T-helper 22 cell (primary cell): Measurements from ENCODE around the gene MAOB.

Experiments used
- DNase-seq: peaks from one replicate; pipeline ENCODE4 v3.0.0-alpha.2; 2020; ENCODE audit warnings: low read depth

The MAOB gene

DNA sequence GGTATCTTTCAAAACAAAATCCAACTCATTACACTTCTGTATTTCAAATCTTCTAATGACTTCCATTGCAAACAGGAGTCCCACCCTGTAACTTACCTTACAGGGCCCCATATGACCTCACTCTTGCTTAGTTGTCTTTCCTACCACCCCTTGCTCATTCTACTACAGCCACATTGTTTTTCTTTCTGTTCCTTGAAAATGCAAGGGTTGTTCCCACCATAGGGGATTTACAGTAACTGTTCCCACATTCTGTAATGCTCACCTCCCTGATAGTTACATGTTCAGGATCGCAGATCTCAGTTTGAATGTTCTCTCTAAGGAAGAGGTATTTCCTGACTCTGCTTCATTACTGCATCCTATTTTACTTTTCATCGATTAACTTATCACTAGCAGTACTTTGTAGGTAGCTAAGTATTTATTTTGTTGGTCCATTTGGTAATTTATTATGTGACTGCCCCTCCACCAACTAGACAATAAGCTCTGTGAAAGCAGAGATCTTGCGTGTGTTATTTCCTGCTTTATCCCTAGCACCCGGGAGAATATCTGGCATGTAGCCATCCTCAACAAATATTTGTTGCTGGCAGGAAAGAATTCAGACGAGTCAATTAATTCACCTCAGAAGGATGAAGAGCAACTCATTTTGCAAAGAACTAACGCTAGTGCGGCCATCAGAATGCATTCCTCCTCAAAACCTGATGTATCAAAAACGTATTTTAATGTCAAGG, 21.4 kb downstream of the MAOB start:
- DNase-seq, result no peak

GRCh38 chrX:43853225-43853828, 28.9 kb downstream of the MAOB start:
- DNase-seq, result no peak

DNA sequence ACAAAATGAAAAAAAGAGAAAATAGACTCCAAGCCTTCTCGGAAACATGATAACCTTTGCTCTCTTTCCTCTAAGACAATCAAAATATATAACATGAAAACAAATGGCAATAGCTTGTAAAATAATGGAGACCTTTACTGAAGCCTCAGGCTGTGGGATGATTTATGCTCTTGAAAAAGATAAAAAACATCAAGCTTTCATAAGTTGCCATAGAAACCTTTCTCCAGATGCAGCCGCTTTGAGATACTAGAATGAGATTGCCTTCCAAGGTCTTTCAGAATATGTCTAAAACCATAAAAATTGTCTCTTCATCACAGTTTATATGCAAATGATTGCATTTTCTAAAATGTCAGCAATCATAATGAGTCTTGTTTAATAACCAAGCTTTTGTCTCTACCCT, 31.6 kb downstream of the MAOB start:
- no peak for DNase-seq

DNA sequence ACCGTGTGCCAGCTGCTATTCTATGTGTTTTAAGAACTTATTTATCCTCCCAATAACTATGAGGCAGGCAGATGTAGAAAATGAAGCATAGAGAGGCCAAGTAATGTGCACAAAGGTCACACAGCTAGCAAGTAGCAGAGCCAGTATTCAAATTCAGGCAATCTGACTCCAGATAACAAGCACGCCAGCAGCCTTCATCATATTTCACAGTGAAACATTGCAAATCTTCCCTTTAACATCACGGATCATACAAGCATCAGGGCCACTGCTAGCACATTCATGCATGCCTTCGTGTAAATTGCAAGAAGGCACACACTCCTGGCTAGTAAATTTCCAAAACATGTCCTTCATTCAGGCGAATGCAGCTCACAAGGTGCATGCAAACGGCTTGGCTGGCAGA, 33.1 kb downstream of the MAOB start:
- no peak for DNase-seq

DNA sequence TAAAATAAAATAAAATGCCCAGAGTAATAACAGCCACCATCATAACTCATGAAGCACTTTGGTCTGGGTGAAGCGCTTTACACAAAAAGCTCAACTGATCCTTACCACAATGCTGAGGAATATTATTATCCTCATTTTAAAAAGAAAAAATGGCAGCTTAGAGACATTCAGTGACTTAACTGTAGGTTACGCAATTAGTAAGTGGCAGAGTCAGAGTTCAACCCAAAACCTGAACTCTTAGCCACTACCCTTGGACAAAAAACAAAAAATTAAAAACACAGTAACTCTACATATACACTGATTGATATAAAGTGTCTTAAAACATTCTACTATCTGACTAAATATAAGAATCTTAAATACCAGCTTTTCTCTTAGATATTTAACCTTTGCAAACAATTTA, 34.9 kb downstream of the MAOB start:
- DNase-seq, result no peak

- DNase-seq, result no peak
Observed at GRCh38 chrX:43846558-43846957, 35.7 kb downstream of the MAOB start.

- DNase-seq, result no peak
Observed at GRCh38 chrX:43845776-43846175, 36.5 kb downstream of the MAOB start.

DNA sequence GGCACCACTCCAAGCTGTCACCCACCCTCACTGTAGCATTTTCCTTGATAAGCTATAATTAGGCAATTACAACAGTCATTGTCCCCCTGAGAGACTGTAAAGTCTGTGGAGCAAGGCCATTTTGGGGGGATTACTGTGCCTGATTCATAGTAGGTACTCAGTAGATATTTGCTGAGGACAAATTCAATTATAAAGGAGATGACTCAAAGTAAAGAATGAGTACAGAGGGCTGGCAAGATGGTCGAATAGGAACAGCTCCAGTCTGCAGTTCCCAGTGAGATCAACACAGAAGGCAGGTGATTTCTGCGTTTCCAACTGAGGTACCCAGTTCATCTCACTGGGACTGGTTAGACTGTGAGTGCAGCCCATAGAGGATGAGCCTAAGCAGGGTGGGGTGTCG, 42.0 kb downstream of the MAOB start:
- no peak for DNase-seq

DNA sequence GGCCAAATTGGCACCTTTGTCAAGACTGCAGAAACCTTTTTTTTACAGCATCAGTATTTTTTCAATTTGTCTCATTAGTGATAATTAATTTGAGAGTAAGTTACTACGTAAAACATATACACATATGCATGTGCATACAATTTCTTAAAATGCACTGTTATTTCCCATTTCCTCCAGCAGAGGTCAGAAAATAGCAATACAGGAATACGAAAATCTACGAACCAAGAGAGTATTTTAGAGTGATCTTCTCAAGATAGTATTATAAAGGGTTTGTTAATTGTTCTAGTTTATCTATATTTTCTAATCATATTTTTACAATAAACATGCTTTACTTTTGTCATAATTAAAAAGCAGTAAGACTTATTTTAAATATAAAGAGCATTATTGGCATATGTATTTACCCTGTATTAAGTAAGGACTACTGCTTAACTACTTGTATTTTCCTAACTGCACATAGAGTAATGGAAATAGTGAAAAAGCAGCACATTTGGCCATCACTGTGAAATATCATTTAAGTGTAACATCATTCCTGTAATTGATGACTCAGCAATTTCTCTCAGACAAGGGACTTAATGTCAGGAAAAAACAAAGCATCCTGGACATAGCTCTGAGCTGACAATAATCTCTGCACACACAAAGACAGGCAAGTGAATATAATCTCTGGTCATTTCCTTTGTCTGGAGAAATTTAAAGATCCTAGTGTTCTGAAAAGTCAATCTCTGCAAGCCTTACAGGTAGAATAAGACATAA, 45.6 kb downstream of the MAOB start:
- no peak for DNase-seq

- DNase-seq, result no peak
Observed at GRCh38 chrX:43835559-43835958, 46.7 kb downstream of the MAOB start.

- DNase-seq, result no peak
Observed at GRCh38 chrX:43827791-43828190, 54.5 kb downstream of the MAOB start.

GRCh38 chrX:43822014-43822413, 60.2 kb downstream of the MAOB start:
- DNase-seq, result no peak

DNA sequence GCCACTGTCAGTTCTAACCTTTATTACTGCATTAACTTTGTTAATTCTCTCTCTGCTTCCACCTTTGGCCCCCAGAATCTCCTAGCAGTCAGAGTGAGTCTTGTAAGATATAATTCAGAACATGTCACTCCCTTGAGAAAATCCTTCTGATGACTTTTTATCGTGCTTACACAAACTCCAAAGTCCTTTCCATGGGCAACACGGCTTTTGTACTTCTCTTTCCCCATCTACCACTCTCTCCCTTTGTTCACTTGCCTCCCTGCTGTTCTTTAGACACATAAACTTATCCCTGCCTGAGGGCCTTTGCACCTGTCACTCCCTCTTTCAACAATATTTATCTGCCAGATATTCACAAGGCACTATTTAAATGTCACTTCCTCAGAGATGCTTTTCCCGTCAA, 64.8 kb downstream of the MAOB start:
- DNase-seq, result no peak

DNA sequence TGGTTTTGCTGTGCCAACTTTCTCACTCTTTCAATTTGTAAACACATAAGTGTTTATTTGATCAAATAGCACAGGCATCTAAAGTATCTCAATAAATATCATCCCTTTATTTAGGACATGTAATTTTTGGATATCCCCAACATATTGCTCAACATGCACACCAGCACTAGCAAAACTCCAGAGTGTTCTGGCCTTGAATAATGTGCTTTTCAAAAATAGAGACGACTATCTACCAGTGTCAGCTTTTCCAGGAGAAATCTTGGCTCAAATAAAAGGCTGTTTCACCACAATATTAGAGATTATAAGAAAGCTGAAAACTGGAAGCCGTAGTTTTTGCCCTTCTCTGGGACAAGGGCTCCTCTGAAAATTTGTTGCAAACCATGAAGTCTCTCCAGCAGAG, 67.0 kb downstream of the MAOB start:
- no peak for DNase-seq

DNA sequence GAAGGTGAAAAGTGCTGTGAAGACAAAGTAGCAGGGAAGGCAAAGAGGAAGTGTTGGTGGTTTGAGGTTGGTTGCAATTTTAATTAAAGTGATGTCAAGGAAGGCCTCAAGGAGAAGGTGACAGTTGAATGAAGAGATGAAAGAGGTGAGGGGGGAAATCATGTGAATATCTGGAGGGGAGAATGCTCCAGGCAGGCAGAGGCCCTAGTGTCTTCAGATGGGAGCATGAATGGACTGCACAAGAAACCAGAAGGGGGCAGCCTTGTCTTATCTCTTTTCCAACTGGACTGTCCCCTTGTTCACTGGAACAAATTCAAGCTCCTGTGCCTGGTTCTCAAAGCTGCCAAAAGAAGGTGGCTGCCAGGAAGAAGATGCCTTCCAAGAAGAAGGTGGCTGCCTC, 68.4 kb downstream of the MAOB start:
- DNase-seq, result no peak

GRCh38 chrX:43813319-43813718, 68.9 kb downstream of the MAOB start:
- no peak for DNase-seq

DNA sequence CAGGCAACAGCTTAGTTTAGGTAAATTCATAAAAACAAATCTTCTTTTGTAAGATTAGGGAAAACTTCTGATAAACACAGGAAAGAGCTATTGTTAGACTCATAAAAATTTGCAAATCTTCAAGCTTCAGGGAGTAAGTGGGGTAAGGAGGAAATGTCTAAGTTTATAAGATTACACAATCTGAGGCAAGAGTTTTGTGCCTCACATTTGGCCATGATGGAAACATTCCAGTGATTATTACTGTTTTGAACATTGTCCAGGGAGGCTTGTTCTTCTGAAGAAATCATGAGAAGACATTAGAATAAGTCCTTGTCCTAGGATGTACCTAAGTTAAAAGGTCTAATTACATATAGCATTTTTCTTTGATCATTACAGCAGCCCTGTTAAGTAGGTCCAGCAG, 72.8 kb downstream of the MAOB start:
- no peak for DNase-seq

- no peak for DNase-seq
Observed at GRCh38 chrX:43808231-43808630, 74.0 kb downstream of the MAOB start.

DNA sequence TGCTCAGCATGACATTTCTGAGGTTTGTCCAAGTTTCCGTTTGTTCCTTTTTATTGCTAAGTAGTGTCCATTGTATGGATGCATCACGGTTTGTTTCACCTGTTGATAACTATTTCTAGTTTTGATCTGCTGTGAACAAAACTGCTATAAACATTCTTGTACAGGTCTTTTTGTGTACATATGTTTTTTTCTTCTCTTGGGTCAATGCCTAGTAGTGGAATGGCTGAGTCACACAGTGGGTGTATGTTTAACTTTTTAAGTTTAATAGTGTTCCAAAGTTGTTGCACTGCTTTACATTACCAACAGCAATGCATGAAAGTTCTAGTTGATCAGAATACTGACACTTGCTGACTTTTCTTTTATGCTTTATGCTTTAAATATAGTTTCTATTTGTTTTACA, 76.7 kb downstream of the MAOB start:
- DNase-seq, result no peak

DNA sequence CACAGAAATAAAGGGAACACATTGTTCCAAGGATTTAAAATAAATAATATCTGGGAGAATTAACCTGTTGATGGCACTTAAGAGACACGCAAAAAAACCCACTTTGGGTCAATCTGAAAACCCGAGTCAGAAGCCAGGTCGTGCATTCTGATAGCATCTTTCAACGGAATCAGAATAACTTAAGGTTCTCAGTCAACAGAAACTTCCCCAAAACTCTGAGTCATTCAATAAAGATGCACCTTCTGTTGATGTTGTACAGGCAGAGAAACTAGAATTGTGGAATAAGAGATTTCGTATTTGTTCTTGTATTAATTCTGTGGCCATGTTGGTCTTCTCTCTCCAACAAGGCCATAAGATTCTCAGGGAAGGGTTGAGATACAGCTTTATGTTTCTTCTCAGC, 78.2 kb downstream of the MAOB start:
- DNase-seq, result no peak

GRCh38 chrX:43785930-43786591, 96.2 kb downstream of the MAOB start:
- no peak for DNase-seq

GRCh38 chrX:43758044-43758443, 124.2 kb downstream of the MAOB start:
- no peak for DNase-seq

DNA sequence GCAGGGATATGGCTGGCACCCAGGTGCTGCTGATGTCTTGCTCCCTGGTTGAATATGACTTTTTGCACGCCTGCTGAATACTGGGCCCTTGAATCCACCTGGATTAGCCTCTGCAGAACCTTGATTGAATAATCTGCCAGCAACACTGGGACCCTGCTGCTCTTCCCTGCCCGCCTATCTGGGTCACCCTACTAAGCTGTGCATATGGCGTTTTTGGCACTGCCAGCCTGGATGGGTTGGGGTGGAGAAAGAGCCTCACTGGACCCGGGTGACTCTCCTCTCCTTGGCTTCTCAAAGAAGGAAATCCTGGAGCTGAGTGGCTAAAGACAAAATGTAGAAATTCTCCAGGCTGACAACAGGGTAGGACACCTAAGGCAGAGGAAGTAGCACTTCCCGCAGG, 126.2 kb downstream of the MAOB start:
- no peak for DNase-seq
